ENCODE measurements around the gene OR6C68. TPM values are rescaled to one million over a fixed set of nuclear protein-coding genes. Genes with fewer than 3 reads are reported as not detected.
A peak's percentile ranks its signal among the peaks of the same experiment; 100 is the strongest.

OR6C68 gene
- total RNA-seq, 1 donor from 2014 or later, result not detected

GRCh38 chr12:55495490-55495889 lies 3.3 kb downstream of the OR6C68 start:
- Mint-ChIP-seq H3K9me3 (no peaks in the 10 kb centered on the region), H3K4me3 (no peak overlapping the region), H3K27ac (no peak overlapping the region), H3K27me3 (no peaks in the 10 kb centered on the region), H3K36me3 (no peaks in the 10 kb centered on the region), H3K4me1 (ENCODE audit: unreplicated experiment) (peaks cover 5% of the 10 kb centered on the region)
- TF ChIP-seq, protein P1, sequence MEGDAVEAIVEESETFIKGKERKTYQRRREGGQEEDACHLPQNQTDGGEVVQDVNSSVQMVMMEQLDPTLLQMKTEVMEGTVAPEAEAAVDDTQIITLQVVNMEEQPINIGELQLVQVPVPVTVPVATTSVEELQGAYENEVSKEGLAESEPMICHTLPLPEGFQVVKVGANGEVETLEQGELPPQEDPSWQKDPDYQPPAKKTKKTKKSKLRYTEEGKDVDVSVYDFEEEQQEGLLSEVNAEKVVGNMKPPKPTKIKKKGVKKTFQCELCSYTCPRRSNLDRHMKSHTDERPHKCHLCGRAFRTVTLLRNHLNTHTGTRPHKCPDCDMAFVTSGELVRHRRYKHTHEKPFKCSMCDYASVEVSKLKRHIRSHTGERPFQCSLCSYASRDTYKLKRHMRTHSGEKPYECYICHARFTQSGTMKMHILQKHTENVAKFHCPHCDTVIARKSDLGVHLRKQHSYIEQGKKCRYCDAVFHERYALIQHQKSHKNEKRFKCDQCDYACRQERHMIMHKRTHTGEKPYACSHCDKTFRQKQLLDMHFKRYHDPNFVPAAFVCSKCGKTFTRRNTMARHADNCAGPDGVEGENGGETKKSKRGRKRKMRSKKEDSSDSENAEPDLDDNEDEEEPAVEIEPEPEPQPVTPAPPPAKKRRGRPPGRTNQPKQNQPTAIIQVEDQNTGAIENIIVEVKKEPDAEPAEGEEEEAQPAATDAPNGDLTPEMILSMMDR (conservative IDR thresholded peaks at IDR 0.05), result no peak
- no peak for DNase-seq (ENCODE audit: extremely low spot score, unreplicated experiment)

DNA sequence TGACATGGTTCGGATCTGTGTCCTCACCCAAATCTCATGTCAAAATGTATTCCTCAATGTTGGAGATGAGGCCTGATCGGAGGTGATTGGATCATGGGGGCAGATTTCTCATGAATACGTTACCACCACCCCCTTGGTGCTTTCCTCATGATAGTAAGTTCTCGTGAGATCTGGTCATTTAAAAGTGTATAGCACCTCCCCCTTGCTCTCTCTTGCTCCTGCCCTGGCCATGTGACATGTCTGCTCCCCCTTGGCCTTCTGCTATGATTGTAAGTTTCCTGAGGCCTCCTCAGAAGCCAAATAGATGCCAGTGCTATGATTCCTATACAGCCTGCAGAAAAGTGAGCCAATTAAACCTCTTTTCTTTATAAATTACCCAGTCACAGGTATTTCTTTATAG lies 7.1 kb downstream of the OR6C68 start:
- TF ChIP-seq, protein P1 (conservative IDR thresholded peaks at IDR 0.05), result no peak
- DNase-seq (ENCODE audit: extremely low spot score, unreplicated experiment), result no peak
- H3K36me3 Mint-ChIP-seq, result no peaks in the 10 kb centered on the region
- H3K4me3 Mint-ChIP-seq, result no peak overlapping the region
- no peaks in the 10 kb centered on the region for H3K27me3 Mint-ChIP-seq
- no peak overlapping the region for H3K27ac Mint-ChIP-seq
- peaks cover 5% of the 10 kb centered on the region for H3K4me1 Mint-ChIP-seq (ENCODE audit: unreplicated experiment)
- no peaks in the 10 kb centered on the region for H3K9me3 Mint-ChIP-seq

DNA sequence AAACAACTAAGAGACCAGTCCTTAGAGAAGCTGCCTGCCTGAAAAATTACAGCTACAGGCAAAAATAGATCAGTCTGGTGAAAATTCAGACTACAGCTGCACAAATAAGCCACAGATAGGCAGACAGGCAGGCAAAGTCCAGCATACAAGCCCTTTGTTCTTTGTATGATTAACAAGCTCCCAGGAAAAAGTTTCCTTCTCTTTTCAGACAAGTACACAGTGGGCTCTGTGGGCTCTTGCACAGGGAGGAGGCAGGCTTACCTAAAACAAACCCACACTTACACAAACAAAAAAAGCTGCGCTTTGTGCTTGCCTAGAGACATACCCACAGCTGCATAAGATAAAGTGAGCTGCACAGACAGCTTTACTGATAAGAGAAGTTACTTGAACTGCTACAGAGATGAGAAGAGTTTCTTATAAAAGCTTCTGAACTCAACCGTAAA lies 7.7 kb downstream of the OR6C68 start:
- Mint-ChIP-seq H3K4me1 (ENCODE audit: unreplicated experiment) (peaks cover 5% of the 10 kb centered on the region), H3K27ac (no peak overlapping the region), H3K9me3 (no peaks in the 10 kb centered on the region), H3K36me3 (no peaks in the 10 kb centered on the region), H3K4me3 (no peak overlapping the region), H3K27me3 (no peaks in the 10 kb centered on the region)
- TF ChIP-seq, protein P1 (conservative IDR thresholded peaks at IDR 0.05), result no peak
- no peak for DNase-seq (ENCODE audit: extremely low spot score, unreplicated experiment)

GRCh38 chr12:55501601-55502000 lies 9.4 kb downstream of the OR6C68 start:
- H3K27me3 Mint-ChIP-seq, result no peaks in the 10 kb centered on the region
- no peaks in the 10 kb centered on the region for H3K9me3 Mint-ChIP-seq
- TF ChIP-seq, protein P1 (conservative IDR thresholded peaks at IDR 0.05), result no peak
- no peak for DNase-seq (ENCODE audit: extremely low spot score, unreplicated experiment)
- H3K27ac Mint-ChIP-seq, result no peak overlapping the region
- H3K4me1 Mint-ChIP-seq (ENCODE audit: unreplicated experiment), result peaks cover 5% of the 10 kb centered on the region
- H3K36me3 Mint-ChIP-seq, result no peaks in the 10 kb centered on the region
- H3K4me3 Mint-ChIP-seq, result no peak overlapping the region

DNA sequence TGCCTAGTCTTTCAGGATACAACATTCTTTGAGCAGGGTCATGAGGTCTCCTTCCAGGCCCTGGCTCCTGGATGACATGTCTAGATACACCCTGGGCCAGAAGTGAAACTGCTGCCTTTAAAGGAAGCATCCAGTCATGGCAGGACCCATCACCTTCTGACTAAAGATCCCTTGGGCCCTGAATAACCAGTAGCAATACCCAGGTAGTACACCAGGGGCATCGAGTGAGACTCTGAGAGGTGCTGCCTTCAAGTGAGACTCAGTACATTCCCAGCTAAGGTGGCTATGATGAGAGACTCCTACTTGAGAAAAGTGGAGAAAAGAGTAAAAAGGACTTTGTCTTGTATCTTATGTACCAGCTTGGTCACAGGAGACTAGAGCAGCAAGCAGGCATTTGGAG lies 23.5 kb downstream of the OR6C68 start:
- H3K9me3 Mint-ChIP-seq, result no peaks in the 10 kb centered on the region
- H3K4me3 Mint-ChIP-seq, result no peak overlapping the region
- no peaks in the 10 kb centered on the region for H3K36me3 Mint-ChIP-seq
- H3K4me1 Mint-ChIP-seq (ENCODE audit: unreplicated experiment), result no peaks in the 10 kb centered on the region
- H3K27ac Mint-ChIP-seq, result no peak overlapping the region
- TF ChIP-seq, protein P1 (conservative IDR thresholded peaks at IDR 0.05), result peak; percentile 41
- no peak for DNase-seq (ENCODE audit: extremely low spot score, unreplicated experiment)
- H3K27me3 Mint-ChIP-seq, result no peaks in the 10 kb centered on the region

GRCh38 chr12:55516391-55516790 lies 24.2 kb downstream of the OR6C68 start:
- Mint-ChIP-seq H3K4me1 (ENCODE audit: unreplicated experiment) (no peaks in the 10 kb centered on the region), H3K27me3 (no peaks in the 10 kb centered on the region), H3K4me3 (no peak overlapping the region), H3K27ac (no peak overlapping the region), H3K9me3 (no peaks in the 10 kb centered on the region), H3K36me3 (no peaks in the 10 kb centered on the region)
- DNase-seq (ENCODE audit: extremely low spot score, unreplicated experiment), result no peak
- TF ChIP-seq, protein P1 (conservative IDR thresholded peaks at IDR 0.05), result no peak
